GM06990 (cell line): ENCODE data around the gene KIF25.

Experiments
- DNase-seq: peaks from one replicate; pipeline ENCODE4 v3.0.0-alpha.2; 2011; ENCODE audit not compliant: insufficient read length; ENCODE audit errors: extremely low read depth
- H3K27me3 ChIP-seq: replicated peaks from 2 replicates; pipeline ENCODE4 v1.6.0; 2011; ENCODE audit warnings: low read length; ENCODE audit not compliant: control insufficient read depth, insufficient read depth
- H3K36me3 ChIP-seq: 2 replicates; pipeline ENCODE4 v1.5.1; 2011; ENCODE audit warnings: low read length; ENCODE audit not compliant: control insufficient read depth, insufficient read depth
- H3K4me3 ChIP-seq: replicated peaks from 2 replicates; pipeline ENCODE4 v1.5.1; 2011; ENCODE audit warnings: low read depth, mild to moderate bottlenecking, control low read depth, low read length
- TF ChIP-seq, protein P1 (sequence below): IDR thresholded peaks from 2 replicates; pipeline ENCODE4 v1.5.1; 2011; ENCODE audit warnings: low read length, control low read depth, mild to moderate bottlenecking, inconsistent platforms; ENCODE audit not compliant: insufficient read depth, poor library complexity, severe bottlenecking

KIF25 gene

DNA sequence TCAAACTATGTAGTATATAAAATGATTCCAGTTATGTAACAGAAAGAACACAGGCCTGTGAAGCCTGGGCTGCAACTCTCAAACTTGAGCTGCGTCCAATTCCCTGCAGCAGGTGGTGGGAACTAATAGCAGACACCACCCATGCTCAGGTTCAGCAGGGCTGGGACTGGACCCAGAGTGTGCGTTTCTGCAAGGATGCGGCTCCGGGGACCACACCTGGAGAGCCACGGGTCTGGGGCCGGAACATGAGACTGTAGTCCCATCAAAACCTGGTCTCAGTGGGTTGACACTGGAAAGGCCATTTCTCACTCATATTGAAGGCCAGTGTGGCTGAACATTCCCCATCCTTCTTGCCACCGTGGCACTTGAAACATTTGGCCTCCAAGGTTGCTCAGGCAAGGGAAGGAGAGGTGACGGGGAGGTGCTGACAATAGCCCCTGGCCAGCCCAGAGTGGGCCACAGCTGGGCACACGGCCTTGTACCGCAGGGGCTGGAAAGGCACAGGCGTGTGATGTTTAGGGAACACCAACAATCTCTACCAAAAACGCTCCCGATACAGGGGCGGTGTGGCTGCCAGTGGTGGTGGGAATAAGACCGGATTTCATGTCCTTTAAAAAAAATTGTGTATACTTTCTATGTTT is 43.5 kb downstream of the KIF25 start:
- H3K4me3 ChIP-seq: no peak overlapping the region
- TF ChIP-seq, protein P1, sequence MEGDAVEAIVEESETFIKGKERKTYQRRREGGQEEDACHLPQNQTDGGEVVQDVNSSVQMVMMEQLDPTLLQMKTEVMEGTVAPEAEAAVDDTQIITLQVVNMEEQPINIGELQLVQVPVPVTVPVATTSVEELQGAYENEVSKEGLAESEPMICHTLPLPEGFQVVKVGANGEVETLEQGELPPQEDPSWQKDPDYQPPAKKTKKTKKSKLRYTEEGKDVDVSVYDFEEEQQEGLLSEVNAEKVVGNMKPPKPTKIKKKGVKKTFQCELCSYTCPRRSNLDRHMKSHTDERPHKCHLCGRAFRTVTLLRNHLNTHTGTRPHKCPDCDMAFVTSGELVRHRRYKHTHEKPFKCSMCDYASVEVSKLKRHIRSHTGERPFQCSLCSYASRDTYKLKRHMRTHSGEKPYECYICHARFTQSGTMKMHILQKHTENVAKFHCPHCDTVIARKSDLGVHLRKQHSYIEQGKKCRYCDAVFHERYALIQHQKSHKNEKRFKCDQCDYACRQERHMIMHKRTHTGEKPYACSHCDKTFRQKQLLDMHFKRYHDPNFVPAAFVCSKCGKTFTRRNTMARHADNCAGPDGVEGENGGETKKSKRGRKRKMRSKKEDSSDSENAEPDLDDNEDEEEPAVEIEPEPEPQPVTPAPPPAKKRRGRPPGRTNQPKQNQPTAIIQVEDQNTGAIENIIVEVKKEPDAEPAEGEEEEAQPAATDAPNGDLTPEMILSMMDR: no peak
- no peaks in the 10 kb centered on the region for H3K27me3 ChIP-seq
- no peaks in the 10 kb centered on the region for H3K36me3 ChIP-seq
- no peak for DNase-seq

DNA sequence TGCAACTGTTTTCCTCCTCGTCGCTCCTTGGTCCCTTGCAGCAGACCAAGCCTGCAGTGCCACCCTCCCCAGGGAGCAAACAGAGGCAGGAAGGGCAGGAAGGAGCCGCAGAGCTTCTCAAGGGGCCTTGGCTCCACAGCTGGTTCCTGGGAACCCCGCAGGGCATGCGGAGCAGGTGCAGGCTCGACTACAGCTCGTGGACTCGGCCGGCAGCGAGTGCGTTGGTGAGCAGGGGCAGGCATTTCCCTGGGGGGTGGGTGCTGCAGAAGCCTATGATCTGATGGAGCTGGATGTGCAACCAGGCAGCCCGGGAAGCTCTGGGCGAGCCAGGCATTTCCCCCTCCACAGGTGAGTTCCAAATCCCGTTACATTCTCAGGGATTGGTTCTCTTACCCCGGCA is 44.5 kb downstream of the KIF25 start:
- no peaks in the 10 kb centered on the region for H3K36me3 ChIP-seq
- TF ChIP-seq, protein P1: no peak
- no peak overlapping the region for H3K4me3 ChIP-seq
- DNase-seq: no peak
- H3K27me3 ChIP-seq: no peaks in the 10 kb centered on the region

DNA sequence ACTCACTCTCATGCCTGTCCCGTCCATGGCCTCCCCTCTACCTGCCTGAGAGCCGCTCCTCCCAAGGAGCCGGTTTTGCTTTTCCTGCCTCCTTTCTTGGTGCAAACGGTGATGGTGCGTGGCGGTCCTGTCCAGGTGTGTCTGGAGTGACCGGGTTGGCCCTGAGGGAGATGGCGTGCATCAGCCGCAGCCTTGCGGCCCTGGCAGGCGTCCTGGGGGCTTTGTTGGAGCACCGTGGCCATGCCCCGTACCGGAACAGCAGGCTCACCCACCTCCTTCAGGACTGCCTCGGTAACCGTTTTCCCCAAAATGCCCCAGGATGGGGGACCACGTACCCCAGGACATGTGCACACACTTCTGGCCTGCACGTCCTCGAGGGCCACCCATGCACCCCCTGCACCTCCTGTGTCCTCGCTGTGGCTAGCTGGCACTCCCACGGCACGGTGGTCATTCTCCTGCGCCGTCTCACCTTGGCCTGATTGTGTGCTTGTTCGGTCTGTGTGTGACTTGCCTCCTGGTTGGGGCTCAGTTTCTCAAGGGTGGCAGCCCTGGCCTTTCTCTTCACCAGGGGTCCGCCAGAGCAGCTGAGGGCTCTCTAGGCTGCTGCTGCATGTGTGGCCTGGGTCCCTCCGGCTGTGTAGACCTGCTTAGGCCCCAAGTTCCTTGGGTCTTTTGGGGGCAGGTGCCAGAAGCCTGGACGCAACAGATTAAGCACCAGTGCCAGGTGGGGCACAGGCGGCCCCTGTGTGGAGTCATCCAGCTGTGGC is 45.1 kb downstream of the KIF25 start:
- H3K27me3 ChIP-seq: no peaks in the 10 kb centered on the region
- DNase-seq: no peak
- no peaks in the 10 kb centered on the region for H3K36me3 ChIP-seq
- no peak overlapping the region for H3K4me3 ChIP-seq
- TF ChIP-seq, protein P1: no peak

DNA sequence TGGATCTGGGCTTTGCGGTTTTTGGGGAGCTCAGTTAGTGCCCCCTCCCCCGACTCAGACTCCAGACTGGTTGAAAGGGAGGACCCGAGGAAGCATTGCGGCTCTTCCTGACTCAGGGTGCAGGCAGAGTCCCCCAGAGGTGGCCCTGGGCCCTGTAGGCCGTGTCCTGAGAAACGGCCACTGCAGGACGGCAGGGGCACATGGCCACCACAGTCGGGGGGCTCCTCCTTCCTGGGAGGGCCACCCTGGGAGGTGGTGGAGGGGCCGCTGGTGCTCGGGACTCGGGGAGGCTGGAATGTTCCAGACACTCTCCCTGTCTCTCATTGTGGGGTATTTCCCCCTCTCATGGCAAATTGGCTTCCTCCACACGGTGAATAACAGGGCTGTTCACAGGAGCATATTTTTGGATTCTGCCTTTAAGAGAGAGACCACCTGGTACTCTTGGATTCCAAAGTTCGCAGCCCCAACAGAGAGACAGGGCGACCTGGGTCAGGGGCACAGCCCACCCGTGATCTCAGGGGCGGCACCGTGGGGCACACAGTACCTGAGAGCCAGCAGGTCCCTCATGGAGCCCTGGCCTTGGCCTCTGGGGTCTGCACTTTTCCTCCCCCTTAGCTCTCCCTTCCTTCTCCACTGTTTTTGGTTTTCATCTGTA is 45.8 kb downstream of the KIF25 start:
- Histone ChIP-seq H3K36me3 (no peaks in the 10 kb centered on the region), H3K4me3 (no peak overlapping the region), H3K27me3 (no peaks in the 10 kb centered on the region)
- TF ChIP-seq, protein P1: no peak
- DNase-seq: no peak

DNA sequence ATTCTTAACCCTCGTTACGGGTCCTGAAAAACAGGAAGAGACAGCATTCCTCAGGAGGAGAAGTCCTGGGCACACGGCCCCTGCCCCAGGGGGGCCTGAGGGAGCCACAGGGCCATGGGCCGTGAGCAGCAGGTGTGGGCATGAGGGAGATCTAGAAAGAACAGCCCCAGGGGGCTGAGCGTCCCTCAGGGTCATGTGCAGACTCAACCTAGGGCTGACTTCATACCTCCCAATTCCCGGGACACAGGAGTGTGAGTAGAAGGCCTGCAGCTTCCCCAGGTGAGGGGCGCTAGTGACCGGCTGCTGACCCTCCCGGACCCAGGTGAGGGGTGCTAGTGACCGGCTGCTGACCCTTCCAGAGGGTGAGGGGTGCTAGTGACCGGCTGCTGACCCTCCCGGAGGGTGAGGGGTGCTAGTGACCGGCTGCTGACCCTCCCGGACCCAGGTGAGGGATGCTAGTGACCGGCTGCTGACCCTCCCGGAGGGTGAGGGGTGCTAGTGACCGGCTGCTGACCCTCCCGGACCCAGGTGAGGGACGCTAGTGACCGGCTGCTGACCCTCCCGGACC is 46.5 kb downstream of the KIF25 start:
- Histone ChIP-seq H3K4me3 (no peak overlapping the region), H3K27me3 (no peaks in the 10 kb centered on the region), H3K36me3 (no peaks in the 10 kb centered on the region)
- TF ChIP-seq, protein P1: no peak
- DNase-seq: no peak
